Astrocyte of the hippocampus (primary cell): ENCODE results near the gene PAK4.
A peak's percentile ranks its signal among the peaks of the same experiment; 100 is the strongest.

Experiments
- DNase-seq: peaks from one replicate; pipeline ENCODE4 v3.0.0; 2011; ENCODE audit warnings: low read depth, low spot score

Gene PAK4

DNA sequence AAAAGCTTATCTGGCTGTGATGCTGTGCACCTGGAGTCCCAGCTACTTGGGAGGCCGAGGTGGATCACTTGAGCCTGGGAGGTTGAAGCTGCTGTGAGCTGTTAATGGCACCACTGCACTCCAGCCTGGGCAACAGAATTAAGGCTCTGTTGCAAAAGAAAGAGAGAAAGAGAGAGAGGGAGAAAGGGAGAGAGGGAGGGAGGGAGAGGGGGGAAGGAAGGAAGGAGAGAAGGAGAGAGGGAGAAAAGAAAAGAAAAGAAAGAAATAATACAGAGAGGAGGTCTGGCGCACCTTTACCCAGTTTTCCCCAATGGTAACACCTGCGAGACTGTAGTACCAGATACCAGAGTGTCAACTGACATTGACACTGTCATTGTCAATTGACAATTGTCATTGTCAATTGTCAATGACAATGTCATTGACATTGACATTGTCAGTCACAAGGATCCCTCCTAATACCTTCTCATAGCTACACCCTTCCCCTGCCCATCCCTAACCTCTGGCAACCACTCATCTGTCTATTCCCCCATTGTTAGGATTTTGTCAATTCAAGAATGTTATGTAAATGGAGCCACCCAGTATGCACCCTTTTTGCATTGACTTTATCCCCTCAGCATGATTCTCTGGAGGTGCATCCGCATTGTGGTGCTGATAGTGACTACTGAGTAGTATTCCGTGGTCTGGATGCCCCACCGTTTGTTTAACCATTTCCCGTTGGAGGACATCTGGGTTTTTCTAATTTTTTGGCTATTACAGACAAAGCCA, 21.3 kb downstream of the PAK4 start:
- DNase-seq = no peak

DNA sequence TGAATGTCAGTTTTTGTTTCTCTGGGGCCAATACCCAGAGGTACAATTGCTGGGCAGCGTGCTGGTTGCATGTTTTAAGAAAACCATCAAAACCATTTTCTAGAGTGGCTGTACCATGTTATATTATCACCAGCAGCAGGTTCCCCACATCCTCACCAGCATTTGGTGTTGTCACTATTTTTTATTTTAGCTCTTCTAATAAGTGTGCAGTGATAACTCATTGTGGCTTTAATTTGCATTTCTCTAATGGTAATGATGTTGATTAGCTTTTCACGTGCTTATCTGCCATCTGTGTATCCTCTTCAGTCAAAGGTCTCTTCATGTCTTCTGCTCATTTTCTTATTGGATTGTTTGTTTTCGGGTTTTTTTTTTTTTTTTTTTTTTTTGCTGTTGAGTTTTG, 21.9 kb downstream of the PAK4 start:
- DNase-seq = no peak

DNA sequence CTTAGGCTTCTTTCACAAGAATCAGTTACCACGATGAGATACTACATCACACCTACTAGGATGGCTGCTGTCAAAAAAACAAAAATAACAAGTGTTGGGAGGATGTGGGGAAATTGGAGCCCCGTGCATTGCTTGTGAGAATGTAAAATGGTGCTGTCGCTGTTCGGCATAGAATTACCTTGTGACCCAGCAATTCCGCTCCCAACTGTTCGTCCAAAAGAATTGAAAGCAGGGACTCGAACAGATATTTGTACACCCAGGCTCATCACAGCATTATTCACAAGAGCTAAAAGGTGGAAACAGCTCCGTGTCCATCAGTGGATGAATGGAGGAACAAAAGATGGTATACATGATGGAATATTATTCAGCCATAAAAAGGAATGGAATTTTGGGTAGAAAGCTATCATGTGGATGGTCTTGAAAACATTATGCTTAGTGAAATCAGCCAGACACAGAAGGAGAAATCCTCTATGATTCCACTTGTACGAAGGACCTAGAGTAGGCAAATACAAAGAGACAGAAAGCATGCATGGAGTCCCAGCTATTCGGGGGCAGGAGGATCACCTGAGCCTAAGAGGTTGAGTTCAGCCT, 23.4 kb downstream of the PAK4 start:
- DNase-seq = no peak

DNA sequence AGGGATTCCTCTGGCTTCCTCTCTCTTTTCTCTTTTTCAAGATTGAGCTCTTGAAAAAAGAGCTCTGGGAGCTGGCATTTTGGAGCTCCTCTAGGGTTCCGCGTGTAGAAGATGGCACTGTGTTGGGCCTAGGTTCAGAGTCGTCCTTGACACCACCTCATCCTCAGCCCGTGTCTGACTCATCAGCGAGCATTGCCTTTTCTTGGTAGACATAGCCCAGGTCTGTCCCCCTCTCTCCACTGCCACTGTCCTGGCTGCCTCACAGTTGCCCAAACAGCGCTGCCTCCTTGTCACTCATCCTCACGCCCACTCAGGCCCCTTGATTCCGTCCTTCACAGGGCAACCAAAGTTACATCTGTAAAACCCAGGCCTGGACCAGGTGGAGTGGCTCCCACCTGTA, 24.6 kb downstream of the PAK4 start:
- no peak for DNase-seq

DNA sequence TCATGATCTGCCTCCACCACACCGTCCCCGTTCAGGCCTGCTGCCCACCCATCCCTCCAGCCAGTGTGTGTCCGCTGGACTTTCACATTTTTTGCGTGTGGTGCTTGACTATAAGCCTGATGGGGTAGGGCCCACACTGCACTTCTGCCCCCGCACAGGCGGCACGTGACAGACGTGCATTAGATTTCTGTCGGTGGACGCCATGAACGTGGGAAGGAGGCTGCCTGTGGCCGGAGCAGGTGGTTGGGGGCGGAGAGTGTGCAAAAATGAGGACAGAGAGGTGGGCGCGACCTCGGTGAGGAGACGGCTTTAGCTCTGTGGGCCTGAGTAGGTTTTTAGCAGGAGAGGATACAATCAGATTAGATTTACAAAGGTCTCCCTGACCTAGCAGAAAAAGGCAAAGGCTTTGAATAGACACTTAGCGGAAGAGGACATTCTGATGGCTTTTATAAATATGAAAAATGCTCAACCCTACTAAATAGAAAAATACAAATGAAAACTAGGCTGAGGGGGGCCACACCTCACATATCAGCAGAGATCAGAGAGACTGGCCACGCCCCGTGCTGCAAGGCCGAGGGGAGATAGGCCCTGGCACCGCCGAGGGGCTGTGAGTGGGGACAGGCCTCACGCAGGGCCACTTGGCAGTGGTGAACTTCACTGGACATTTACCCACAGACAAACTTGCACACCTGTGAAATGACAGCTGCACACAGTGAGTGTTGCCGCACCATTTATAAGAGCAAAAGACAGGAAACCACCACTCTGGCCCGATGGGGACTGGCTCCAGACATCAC, 25.4 kb downstream of the PAK4 start:
- DNase-seq = no peak

DNA sequence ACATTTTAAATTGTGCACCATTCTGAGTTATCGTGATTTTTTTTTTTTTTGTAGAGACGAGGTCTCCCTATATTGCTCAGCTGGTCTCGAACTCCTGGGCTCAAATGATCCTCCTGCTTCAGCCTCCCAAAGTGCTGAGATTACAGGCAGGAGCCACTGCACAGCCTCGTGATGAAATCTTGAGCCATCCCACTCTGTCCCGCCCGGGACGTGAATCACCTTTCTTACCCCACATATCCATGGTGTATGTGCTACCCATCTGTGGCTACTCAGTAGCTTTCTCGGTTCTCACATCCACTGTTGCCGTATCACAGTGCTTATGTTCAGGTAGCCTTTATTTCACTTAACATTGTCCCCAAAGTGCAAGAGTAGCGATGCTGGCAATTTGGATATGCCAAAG, 26.5 kb downstream of the PAK4 start:
- no peak for DNase-seq

DNA sequence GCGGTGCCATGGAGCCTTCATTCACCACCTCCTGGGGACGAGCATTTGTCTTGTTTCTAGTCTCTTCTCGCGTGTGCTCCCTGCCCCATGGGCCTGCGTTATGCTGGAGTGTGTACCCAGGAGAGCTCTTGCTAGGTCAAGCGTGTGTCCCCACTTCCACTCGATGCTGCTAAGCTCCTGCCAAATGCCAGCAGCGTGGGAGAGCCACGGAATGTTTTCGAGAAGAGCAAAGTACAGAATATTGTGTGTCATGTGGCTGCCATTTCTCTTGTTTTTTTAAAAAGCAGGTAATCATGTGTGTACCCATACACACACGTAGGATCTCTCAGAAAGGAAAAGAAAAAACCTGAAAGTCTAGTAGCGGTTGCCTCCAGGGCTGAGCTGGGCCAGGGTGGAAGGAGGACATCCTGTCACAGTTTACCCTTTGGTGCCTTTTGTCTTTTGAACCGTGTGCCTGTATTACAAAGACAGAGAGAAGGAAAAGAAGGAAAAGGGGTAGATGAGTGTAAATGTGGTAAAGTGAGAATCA, 28.6 kb downstream of the PAK4 start:
- DNase-seq = no peak

DNA sequence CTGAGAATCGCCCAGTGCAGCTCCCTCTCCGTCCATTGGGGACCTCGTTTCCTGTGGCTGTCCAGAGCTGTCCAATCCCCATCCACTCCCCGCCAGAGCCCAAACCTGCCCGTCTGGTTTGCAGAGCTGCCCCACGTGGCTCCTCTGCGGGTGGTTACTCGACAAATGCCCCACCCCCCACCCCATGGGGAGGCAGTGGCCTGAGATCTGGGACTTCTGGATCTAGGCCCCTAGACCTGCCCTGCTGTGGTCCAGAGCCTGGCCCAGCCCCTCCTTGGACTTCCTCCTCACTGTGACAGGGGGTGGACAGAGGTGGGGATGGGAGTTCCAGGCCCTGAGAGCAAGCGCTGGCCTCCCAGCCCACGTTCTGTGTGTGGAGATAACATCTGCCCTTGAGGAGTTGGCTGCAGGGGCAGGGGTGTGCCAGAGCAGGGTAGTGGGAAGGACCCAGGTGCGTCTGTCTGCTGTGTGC, 29.1 kb downstream of the PAK4 start:
- DNase-seq = no peak

DNA sequence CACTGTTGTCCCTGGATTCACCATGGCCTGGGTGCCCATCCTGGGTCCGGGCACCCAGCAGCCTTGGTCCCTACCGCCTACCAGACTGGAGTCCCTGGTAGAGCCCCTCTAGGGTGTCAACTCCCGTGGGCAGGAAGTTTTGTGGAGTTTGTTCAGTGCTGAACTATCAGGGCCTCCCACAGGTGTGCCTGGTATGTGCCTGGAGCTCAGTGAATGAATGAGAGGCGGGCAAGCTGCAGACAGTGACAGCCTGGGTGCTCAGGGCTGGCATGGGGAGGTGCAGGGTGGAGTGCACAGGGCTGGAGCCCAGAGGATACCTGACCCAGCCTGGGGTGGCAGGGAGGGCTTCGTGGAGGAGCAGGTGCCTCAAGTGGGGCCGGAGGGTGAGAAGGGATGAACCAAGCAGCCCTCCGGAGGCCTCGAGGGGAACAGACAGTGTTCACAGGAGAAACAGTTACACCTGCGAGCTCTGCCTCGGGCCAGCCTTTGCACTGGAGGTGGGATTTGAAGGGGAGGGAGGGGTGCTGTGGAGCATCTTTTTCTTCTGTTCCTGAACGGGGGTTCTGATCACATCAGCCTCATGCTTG, 29.6 kb downstream of the PAK4 start:
- DNase-seq = no peak

DNA sequence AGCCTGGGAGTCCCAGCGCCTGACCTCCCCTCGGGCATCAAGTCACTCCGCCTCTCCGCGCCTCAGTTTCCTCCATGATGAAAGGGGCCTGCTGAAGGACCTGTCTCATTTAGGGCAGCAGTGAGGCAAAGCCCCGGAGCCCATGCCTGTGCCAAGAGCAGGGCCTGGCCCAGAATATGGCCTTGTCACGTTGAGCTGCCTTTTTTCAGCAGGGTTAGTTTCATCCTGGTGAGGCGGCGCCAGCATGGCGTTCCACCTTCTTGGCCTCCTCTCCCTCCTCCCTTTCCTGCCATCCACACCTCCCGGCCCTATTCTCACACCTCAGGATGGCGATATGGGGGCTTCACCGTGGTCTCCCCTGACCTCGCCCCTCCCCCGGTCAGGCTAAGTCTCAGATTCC, 30.2 kb downstream of the PAK4 start:
- DNase-seq = no peak

DNA sequence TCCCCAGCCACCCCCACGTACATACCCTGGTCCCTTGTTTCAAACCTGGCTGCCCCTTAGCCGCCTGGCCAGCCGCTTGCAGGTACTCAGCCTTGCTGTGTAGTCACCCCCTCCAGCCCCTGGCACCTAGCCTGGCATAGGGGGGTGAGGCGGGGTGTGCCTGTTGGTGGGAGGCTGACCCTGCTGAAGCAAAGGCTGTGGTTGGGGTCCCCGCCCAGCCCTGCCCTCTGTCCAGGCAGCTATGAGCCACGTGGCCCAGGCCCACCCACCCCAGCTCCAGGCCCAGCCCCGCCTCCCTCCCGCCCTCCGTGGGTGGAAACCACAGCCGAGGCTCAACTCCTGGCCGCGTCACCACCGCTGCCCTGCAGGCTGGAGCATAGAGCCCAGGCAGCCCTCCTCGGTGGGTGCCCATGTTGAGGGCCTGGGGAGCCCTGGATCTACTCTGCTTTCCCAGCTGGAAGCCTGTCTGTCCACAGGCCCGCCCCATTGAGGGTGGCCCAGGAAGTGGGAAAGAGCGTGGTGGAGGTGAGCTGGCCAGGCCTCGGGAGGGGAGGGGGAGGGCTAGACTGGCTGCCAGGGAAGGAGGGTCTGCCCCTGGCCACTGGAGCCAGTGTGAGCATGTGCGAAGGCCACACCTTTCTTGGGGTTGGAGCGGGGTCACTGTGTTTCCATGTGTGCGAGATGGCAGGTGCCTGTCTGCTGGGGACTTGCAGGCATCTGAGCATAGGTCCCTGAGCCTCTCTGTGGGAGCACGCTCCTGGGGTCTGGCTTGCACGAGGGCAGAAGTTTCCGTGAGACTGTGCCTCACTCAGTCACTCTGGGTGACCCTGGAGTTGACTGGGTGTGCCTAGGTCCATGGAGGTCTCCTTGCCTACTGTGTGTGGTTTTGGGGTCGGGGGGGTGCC, 31.0 kb downstream of the PAK4 start:
- DNase-seq = peak; percentile 45

DNA sequence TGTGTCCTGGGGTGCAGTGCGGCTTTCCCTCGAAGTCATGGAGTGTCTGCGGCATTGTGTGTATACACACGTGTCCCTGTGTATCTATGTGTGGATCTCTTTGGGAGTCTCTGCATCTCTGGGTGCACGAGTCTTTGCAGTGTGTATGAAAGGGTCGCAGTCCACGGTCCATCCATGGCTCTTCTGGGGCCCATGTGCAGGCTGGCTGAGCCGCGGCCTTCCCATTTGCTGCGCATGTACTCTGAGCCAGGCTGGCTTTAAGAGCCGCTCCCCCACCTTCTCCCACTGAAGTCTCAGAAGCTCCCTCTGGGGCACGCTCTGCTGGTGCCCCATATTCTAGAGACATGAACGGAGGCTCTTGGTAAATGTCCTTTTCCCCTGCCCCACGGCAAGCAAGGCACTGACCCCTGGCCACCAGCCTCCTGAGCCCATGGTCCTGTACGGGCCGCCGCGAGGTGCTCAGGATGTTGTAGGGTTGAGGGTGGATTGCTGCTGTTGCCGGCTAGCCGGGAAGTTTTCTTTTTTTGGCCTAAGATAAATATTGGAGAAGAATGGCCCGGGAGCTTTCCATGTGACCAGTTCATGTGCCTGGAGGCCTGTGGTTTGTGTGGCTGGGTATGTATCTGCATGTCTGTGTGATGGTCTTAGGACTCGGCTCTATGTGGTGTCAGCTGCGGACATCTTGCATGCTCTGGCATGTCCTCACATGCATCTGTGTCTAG, 31.9 kb downstream of the PAK4 start:
- DNase-seq = no peak

DNA sequence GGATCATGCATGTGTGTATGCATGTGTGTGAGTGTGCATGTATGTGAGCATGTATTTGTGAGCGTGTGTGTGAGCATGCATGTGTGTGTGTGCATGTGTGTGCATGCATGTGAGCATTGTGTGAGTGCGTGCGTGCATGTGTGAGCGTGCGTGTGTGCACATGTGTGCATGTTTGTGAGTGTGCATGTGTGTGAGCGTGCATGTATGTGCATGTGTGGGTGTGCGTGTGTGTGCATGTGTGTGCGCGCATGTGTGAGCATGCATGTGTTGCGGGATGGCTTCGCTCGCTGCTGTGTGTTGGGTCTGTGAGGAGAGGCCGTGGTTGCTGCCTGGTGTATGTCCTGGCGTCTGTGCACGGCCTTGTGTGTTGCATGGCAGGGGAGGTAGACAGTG, 32.4 kb downstream of the PAK4 start:
- no peak for DNase-seq

DNA sequence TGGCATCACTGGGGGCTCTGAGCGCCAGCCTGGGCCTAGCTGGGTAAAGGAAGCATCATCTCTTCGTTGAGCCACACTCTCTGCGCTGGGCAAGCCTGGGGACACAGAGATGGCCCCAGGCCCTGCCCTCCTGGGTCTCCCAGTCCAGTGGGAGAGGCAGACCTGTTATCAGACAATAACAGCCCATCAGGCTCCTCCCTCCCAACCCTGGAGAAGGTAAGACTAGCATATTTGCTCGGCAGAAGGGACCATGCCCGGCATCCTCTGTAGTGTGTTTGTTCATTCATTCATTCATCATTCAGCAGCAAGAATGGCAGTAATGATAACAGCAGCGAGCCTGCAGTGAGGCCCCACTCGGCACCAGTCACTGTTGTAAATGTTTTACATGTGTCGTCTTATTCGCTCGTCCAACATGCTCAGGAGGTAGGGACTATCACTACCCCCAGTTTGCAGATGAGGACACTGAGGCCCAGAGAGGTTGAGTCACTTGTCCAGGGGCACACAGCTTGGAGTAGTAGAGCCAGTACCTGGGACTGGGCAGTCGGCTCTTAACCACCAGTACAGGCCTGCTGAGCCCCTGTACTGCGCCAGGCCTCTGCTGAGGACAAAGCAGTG, 33.2 kb downstream of the PAK4 start:
- DNase-seq = no peak

DNA sequence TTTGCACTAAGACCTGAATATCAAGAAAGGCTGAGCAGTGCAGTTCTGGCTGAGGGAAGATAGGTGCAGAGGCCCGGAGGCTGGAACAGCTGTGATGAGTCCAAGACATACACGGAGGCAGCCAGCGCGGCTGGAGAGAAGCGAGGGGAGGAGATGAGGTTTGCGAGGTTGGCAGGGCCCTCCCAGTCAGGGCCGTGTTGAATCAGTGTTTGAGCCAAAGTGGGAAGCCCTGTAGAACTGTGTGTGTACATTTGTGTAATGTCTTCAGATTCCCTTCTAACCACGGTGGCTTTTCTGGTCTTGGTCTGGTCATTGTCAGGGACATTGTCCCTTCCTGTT, 34.9 kb downstream of the PAK4 start:
- DNase-seq = peak; percentile 68

DNA sequence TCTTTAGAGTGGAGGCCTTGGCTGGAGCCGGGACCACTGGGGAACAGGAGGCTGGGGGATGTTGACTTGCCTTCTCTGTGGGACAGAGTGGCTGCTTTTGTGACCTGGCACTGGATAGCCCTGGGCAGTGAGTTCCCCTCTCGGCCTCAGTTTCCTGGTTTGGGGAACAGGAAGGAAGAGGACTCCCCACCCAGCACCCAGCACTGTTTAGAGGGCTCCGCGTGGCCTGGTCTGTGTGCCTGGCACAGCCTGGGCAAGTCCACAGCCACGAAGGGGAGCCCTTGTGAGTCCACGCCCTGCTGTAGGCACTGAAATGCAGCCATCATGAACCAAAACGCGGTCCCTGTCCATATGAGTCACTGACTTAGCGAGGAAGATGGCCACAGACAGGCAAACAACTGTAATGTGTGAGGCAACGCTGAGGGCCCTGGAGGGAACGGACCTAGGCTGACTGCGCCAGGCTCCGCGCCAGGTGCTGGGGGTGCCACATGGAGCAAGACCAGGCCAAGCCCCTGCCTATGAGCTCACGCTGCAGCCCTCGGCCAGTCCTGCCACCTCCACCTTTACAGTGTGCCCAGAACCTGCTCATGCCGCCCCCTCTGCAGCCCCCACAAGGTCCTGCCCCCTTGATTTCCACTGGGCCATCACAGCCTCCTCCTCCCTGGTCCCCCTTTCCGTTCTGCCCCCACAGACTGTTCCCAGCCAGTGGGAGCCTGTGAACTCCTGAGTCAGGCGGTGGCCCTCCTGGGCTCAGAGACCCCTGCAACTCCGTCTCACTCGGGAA, 35.5 kb downstream of the PAK4 start:
- no peak for DNase-seq

DNA sequence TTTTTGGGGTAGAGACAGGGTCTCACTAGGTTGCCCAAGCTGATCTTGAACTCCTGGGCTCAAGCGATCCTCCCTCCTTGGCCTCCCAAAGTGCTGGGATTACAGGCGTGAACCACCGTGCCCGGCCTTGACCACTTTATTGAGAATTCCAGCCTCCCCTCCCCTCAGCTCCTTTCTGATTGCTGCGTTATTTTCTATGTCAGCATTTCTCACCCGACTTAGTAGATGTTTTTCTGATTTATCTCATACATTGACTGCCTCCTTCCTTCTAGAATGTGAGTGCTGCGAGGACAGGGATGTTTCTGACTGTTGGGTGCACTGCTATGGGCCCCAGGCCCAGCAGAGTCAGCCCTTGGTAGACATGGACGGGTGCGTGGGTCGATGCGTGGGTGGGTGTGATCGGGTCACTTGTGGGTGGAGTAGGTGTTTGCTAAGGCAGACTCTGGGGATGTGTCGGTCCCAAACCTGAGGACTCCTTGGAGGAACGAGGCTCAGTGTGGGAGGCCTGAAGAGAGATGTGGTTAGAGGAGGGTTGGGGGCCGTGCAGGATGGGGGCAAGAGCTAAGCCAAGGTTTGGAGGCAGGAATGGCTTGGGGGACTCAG, 37.0 kb downstream of the PAK4 start:
- DNase-seq = no peak

DNA sequence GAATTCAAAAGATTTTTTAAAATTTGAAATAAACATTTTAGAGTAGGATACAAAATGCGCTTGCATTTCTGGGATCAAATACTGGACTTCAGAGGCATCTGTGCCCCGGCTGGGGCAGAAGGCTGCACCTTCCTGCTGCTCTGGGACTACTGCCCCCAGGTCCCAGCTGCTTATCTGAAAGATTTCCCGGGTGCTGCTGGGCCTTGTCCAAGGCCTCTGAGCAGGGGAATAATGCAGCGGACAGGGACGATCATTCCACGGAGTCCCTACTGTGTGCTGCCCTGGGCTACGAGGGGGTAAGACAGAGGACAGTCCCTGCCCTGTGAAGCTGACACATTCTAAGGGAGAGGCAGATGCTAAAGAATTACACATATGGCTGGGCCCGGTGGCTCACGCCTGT, 38.0 kb downstream of the PAK4 start:
- DNase-seq = no peak

DNA sequence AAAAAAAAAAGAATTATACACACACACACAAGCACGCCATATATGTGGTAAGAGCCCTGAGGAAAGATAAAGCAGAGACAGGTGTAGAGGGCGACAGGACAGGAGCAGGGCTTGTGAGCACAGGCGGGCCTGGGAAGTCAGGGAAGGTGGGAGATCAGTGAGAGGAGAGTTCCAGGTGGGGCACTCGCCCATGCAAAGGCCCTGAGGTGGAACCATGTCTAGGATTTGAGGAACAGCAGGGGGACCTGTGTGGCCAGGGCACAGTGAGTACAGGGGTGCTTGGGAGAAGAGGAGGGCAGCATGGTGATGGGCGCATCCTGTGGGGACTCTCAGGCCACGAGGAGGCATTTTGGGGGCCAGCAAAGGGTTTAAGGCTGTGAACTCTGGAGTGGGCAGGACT, 38.7 kb downstream of the PAK4 start:
- no peak for DNase-seq
